Measurements from ENCODE around the gene MANEA. TPM values are rescaled to one million over a fixed set of nuclear protein-coding genes. Genes with fewer than 3 reads are reported as not detected.

MANEA gene
- total and polyA plus RNA-seq, 2 of the 4 experiments (the other 2 are of a cell fraction): 3.9 to 9.0 TPM

- H3K23ac ChIP-seq (ENCODE audit: low read depth, low read length): no peak overlapping the region
- H3K9me1 ChIP-seq (ENCODE audit: insufficient read depth, low read length): no peaks in the 10 kb centered on the region
- H3K4me3 ChIP-seq (ENCODE audit: insufficient read depth, low read depth, low read length): no peak overlapping the region
- no peak overlapping the region for H2BK15ac ChIP-seq (ENCODE audit: low read depth, low read length)
- H4K91ac ChIP-seq (ENCODE audit: insufficient read depth, low read depth, low read length): no peak overlapping the region
- H2AK9ac ChIP-seq (replicated peaks; ENCODE audit: low read depth, low read length, poor library complexity): no peak overlapping the region
- TF ChIP-seq RAD21 (IDR thresholded peaks at IDR 0.05; ENCODE audit: low read length) (no peak), MAFK (IDR thresholded peaks at IDR 0.05; ENCODE audit: low read depth, low read length) (no peak), RCOR1 (IDR thresholded peaks at IDR 0.05; ENCODE audit: insufficient replicate concordance, low read length) (no peak), MAZ (IDR thresholded peaks at IDR 0.05; ENCODE audit: borderline replicate concordance, low read depth, low read length) (no peak), SMC3 (IDR thresholded peaks at IDR 0.05; ENCODE audit: low read depth, low read length) (no peak), RFX5 (IDR thresholded peaks at IDR 0.05; ENCODE audit: low read depth, low read length) (no peak), FOS (IDR thresholded peaks at IDR 0.05; ENCODE audit: low read depth, low read length) (no peak), MXI1 (IDR thresholded peaks at IDR 0.05; ENCODE audit: borderline replicate concordance, low read depth, low read length) (no peak), POLR2A (IDR thresholded peaks at IDR 0.05; ENCODE audit: low read depth, low read length) (no peak), NFE2L2 (IDR thresholded peaks at IDR 0.05; ENCODE audit: low read depth, low read length) (no peak), CEBPB (IDR thresholded peaks at IDR 0.05; ENCODE audit: low read depth, low read length) (no peak), BHLHE40 (IDR thresholded peaks at IDR 0.05; ENCODE audit: low read depth, low read length) (no peak)
- TF ChIP-seq, protein P1, sequence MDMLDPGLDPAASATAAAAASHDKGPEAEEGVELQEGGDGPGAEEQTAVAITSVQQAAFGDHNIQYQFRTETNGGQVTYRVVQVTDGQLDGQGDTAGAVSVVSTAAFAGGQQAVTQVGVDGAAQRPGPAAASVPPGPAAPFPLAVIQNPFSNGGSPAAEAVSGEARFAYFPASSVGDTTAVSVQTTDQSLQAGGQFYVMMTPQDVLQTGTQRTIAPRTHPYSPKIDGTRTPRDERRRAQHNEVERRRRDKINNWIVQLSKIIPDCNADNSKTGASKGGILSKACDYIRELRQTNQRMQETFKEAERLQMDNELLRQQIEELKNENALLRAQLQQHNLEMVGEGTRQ (IDR thresholded peaks at IDR 0.05; ENCODE audit: low read depth, low read length): no peak
- TF ChIP-seq, protein P2, sequence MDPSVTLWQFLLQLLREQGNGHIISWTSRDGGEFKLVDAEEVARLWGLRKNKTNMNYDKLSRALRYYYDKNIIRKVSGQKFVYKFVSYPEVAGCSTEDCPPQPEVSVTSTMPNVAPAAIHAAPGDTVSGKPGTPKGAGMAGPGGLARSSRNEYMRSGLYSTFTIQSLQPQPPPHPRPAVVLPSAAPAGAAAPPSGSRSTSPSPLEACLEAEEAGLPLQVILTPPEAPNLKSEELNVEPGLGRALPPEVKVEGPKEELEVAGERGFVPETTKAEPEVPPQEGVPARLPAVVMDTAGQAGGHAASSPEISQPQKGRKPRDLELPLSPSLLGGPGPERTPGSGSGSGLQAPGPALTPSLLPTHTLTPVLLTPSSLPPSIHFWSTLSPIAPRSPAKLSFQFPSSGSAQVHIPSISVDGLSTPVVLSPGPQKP (IDR thresholded peaks at IDR 0.05; ENCODE audit: borderline replicate concordance, low read depth, low read length): no peak
- TF ChIP-seq, protein P3, sequence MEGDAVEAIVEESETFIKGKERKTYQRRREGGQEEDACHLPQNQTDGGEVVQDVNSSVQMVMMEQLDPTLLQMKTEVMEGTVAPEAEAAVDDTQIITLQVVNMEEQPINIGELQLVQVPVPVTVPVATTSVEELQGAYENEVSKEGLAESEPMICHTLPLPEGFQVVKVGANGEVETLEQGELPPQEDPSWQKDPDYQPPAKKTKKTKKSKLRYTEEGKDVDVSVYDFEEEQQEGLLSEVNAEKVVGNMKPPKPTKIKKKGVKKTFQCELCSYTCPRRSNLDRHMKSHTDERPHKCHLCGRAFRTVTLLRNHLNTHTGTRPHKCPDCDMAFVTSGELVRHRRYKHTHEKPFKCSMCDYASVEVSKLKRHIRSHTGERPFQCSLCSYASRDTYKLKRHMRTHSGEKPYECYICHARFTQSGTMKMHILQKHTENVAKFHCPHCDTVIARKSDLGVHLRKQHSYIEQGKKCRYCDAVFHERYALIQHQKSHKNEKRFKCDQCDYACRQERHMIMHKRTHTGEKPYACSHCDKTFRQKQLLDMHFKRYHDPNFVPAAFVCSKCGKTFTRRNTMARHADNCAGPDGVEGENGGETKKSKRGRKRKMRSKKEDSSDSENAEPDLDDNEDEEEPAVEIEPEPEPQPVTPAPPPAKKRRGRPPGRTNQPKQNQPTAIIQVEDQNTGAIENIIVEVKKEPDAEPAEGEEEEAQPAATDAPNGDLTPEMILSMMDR (conservative IDR thresholded peaks at IDR 0.05; ENCODE audit: low read depth, low read length): no peak
- no peaks in the 10 kb centered on the region for H4K20me1 ChIP-seq (ENCODE audit: insufficient read depth, low read length)
- BruUV-seq (replicated peaks): no TSS peak
- no peak for ATAC-seq (ENCODE audit: low read depth)
- no peak overlapping the region for H2BK5ac ChIP-seq (ENCODE audit: low read depth, low read length, poor library complexity, severe bottlenecking)
- no peaks in the 10 kb centered on the region for H3K36me3 ChIP-seq (ENCODE audit: control insufficient read depth, insufficient read depth, low read length)
- POLR2A ChIA-PET (ENCODE audit: unreplicated experiment): no interaction called here
- no peak for DNase-seq
- H2AK5ac ChIP-seq (ENCODE audit: low read depth, low read length): no peak overlapping the region
- dilution Hi-C loops (cut with HindIII; ENCODE audit: low sequenced_read_pairs, unreplicated experiment): no loop called here
- no peak overlapping the region for H3K14ac ChIP-seq (replicated peaks; ENCODE audit: low read depth, low read length)
- no peak overlapping the region for H3K4me2 ChIP-seq (ENCODE audit: low read depth, low read length)
- no peak overlapping the region for H3K27ac ChIP-seq (ENCODE audit: insufficient read depth, low read length)
- no peak overlapping the region for H3K56ac ChIP-seq (ENCODE audit: extremely low read depth, insufficient read depth, low read length)
- H3K4me1 ChIP-seq (ENCODE audit: control insufficient read depth, insufficient read depth, low read length): no peaks in the 10 kb centered on the region
- in situ Hi-C loops (cut with MboI; ENCODE audit: low sequenced_read_pairs): no loop called here
- no peak overlapping the region for H4K5ac ChIP-seq (ENCODE audit: low read depth, low read length)
- H2AFZ ChIP-seq (replicated peaks; ENCODE audit: low read length, poor library complexity): no peak overlapping the region
- H3K9me3 ChIP-seq (ENCODE audit: control insufficient read depth, insufficient read depth, low read length): no peaks in the 10 kb centered on the region
- peaks cover 0 to 3% of the 10 kb centered on the region in 2 experiments; a peak in 1 of 4 replicates for H3K79me1 ChIP-seq (ENCODE audit: low read depth in 1 of 2, low read length in 2 of 2)
- no peaks in the 10 kb centered on the region for H3K27me3 ChIP-seq (ENCODE audit: control insufficient read depth, insufficient read depth, low read length)
- H3K4ac ChIP-seq (ENCODE audit: low read depth, low read length): no peak overlapping the region
- 100% methylated on average over 1 of the region's 3 CpGs; no CpG with 5 or more reads in 1 of the 2 experiments for WGBS, 2 experiments (ENCODE audit: extremely low coverage in 2 of 2, insufficient read length in 1 of 2)
- CTCF ChIA-PET: no interaction called here
- no peak overlapping the region for H3K9ac ChIP-seq (ENCODE audit: low read depth, low read length)
- H4K8ac ChIP-seq (ENCODE audit: low read depth in 2 of 2, low read length in 2 of 2): no peak overlapping the region
- H3K18ac ChIP-seq (ENCODE audit: low read depth, low read length): no peak overlapping the region
- H2BK120ac ChIP-seq (ENCODE audit: low read depth, low read length): no peak overlapping the region
- H2BK20ac ChIP-seq (ENCODE audit: low read depth, low read length): no peak overlapping the region
- intact Hi-C loops (cut with micrococcal nuclease): no loop called here
Observed at GRCh38 chr6:95596021-95596420, 18.7 kb downstream of the MANEA start.

Data from IMR-90 (cell line).